Tibial artery (tissue), 4 donors: ENCODE data around the gene PRKCB.

Experiments
- DNase-seq, 2 donors: peaks; one replicate each; pipeline ENCODE4 v3.0.0-alpha.2; 2019
- H3K27ac ChIP-seq, 2 donors: fragments of 200-600 bp; sonication (generic) in 1 of 2; 1 replicate in 1 of 2; 2 replicates in 1 of 2; pipeline ENCODE4 v1.5.1; 2018 to 2019; ENCODE audit warnings: mild to moderate bottlenecking in 1 of 2
- H3K27me3 ChIP-seq, 2 donors: fragments of 200-600 bp; sonication (generic) in 1 of 2; one replicate each; pipeline versions ENCODE4 v1.5.1 to v1.6.0; 2016 to 2019
- H3K36me3 ChIP-seq, 3 donors: fragments of 200-600 bp; sonication (generic) in 2 of 3; one replicate each; pipeline ENCODE4 v1.5.1; 2016 to 2019; ENCODE audit warnings: mild to moderate bottlenecking in 2 of 3
- H3K4me1 ChIP-seq, 4 donors: fragments of 200-600 bp; sonication (generic) in 2 of 4; 1 replicate in 3 of 4; 2 replicates in 1 of 4; pipeline ENCODE4 v1.5.1; 2016 to 2019
- H3K4me3 ChIP-seq, 2 donors: fragments of 200-600 bp; sonication (generic) in 1 of 2; 1 replicate in 1 of 2; 2 replicates in 1 of 2; pipeline ENCODE4 v1.5.1; 2018 to 2019; ENCODE audit warnings: mild to moderate bottlenecking in 2 of 2
- H3K9me3 ChIP-seq, 3 donors: fragments of 200-600 bp; sonication (generic) in 1 of 3; one replicate each; pipeline ENCODE4 v1.5.1; 2016 to 2019
- CTCF ChIP-seq, 2 experiments: fragments of 200-600 bp in 1 of 2; fragments of 450-650 bp in 1 of 2; IDR thresholded peaks; one replicate each; pipeline ENCODE4 v1.5.1; 2017 to 2019; ENCODE audit warnings: antibody characterized with exemption in 2 of 2, mild to moderate bottlenecking in 1 of 2, moderate library complexity in 1 of 2
- intact Hi-C: fragments of 100-400 bp; cut with DNase I; formaldehyde crosslinking; loops from one replicate; pipeline ENCODE4 v1.15.0; 2023; ENCODE audit warnings: low total_unique reads

Gene PRKCB

GRCh38 chr16:24036038-24036543, 200.3 kb downstream of the PRKCB start:
- H3K4me1 ChIP-seq = no peaks in the 10 kb centered on the region
- intact Hi-C loops = loop anchor here (5.0 to 10.0 kb wide), 4 partner anchors 221 to 361 kb away; partner anchors contain the start of genes CACNG3 and PLK1
- H3K36me3 ChIP-seq = no peaks in the 10 kb centered on the region
- H3K4me3 ChIP-seq = no peak overlapping the region
- H3K9me3 ChIP-seq = no peaks in the 10 kb centered on the region
- peaks cover 0 to 18% of the 10 kb centered on the region in 2 donors for H3K27me3 ChIP-seq
- DNase-seq = no peak
- TF ChIP-seq CTCF (IDR thresholded peaks at IDR 0.05) = no peak
- no peak overlapping the region for H3K27ac ChIP-seq

GRCh38 chr16:24036614-24037013, 200.8 kb downstream of the PRKCB start:
- H3K9me3 ChIP-seq = no peaks in the 10 kb centered on the region
- no peak overlapping the region for H3K27ac ChIP-seq
- H3K27me3 ChIP-seq = peaks cover 0 to 18% of the 10 kb centered on the region in 2 donors
- H3K36me3 ChIP-seq = no peaks in the 10 kb centered on the region
- intact Hi-C loops = loop anchor here (5.0 to 10.0 kb wide), 4 partner anchors 221 to 362 kb away; partner anchors contain the start of genes CACNG3 and PLK1
- DNase-seq = no peak
- peak; percentile 59 to 68 for TF ChIP-seq CTCF (IDR thresholded peaks at IDR 0.05)
- no peak overlapping the region for H3K4me3 ChIP-seq
- H3K4me1 ChIP-seq = no peaks in the 10 kb centered on the region

- intact Hi-C loops = loop anchor here (5.0 to 10.0 kb wide), 4 partner anchors 220 to 363 kb away; partner anchors contain the start of genes CACNG3 and PLK1
- DNase-seq = no peak
- Histone ChIP-seq H3K36me3 (no peaks in the 10 kb centered on the region), H3K27ac (no peak overlapping the region), H3K9me3 (no peaks in the 10 kb centered on the region), H3K4me1 (no peaks in the 10 kb centered on the region), H3K27me3 (peaks cover 0 to 18% of the 10 kb centered on the region in 2 donors), H3K4me3 (no peak overlapping the region)
- no peak for TF ChIP-seq CTCF (IDR thresholded peaks at IDR 0.05)
These were observed 201.6 kb downstream of the PRKCB start for GRCh38 chr16:24037335-24037734.

- H3K4me1 ChIP-seq = no peaks in the 10 kb centered on the region
- no peak overlapping the region for H3K4me3 ChIP-seq
- peak in 1 of 2 donors; percentile 35 for DNase-seq
- no peak overlapping the region for H3K27ac ChIP-seq
- H3K27me3 ChIP-seq = peaks cover 0 to 5% of the 10 kb centered on the region in 2 donors
- intact Hi-C loops = loop anchor here (5.0 kb wide), 1 partner anchor 465 kb away; no protein-coding TSS in a partner anchor
- no peaks in the 10 kb centered on the region for H3K36me3 ChIP-seq
- H3K9me3 ChIP-seq = no peaks in the 10 kb centered on the region
- peak; percentile 34 to 61 for TF ChIP-seq CTCF (IDR thresholded peaks at IDR 0.05)
These were observed 206.2 kb downstream of the PRKCB start for GRCh38 chr16:24041834-24042631.

- intact Hi-C loops = loop anchor here (5.0 kb wide), 1 partner anchor 463 kb away; no protein-coding TSS in a partner anchor
These were observed 208.7 kb downstream of the PRKCB start for GRCh38 chr16:24044467-24044866.

More at GRCh38 chr16:24044467-24044866, 208.7 kb downstream of the PRKCB start:
- Histone ChIP-seq H3K36me3 (no peaks in the 10 kb centered on the region), H3K4me3 (no peak overlapping the region), H3K9me3 (no peaks in the 10 kb centered on the region), H3K27me3 (peaks cover 0 to 3% of the 10 kb centered on the region in 2 donors), H3K4me1 (no peaks in the 10 kb centered on the region), H3K27ac (no peak overlapping the region)
- TF ChIP-seq CTCF (IDR thresholded peaks at IDR 0.05) = no peak
- DNase-seq = no peak
